ENCODE measurements around the gene GPR27.

The GPR27 gene

GRCh38 chr3:71709908-71710511 lies 43.6 kb upstream of the GPR27 start:
- no peaks in the 10 kb centered on the region for H3K36me3 ChIP-seq (ENCODE audit: control insufficient read depth, insufficient read depth, low read length)
- H3K4me3 ChIP-seq (replicated peaks; ENCODE audit: low read depth, low read length) = no peak overlapping the region
- H3K27me3 ChIP-seq (replicated peaks; ENCODE audit: control insufficient read depth, insufficient read depth, low read length) = no peaks in the 10 kb centered on the region; the same call in 1 of the 2 replicates
- TF ChIP-seq CTCF (IDR thresholded peaks at IDR 0.05; ENCODE audit: insufficient read depth, low read length, poor library complexity, severe bottlenecking) = no peak
- no peak for DNase-seq (ENCODE audit: extremely low read depth, insufficient read length)

- Histone ChIP-seq H3K27me3 (replicated peaks; ENCODE audit: control insufficient read depth, insufficient read depth, low read length) (no peaks in the 10 kb centered on the region; the same call in 1 of the 2 replicates), H3K36me3 (ENCODE audit: control insufficient read depth, insufficient read depth, low read length) (no peaks in the 10 kb centered on the region), H3K4me3 (replicated peaks; ENCODE audit: low read depth, low read length) (no peak overlapping the region)
- no peak for DNase-seq (ENCODE audit: extremely low read depth, insufficient read length)
- TF ChIP-seq CTCF (IDR thresholded peaks at IDR 0.05; ENCODE audit: insufficient read depth, low read length, poor library complexity, severe bottlenecking) = peak; percentile 52
These were observed 42.7 kb upstream of the GPR27 start for GRCh38 chr3:71710906-71711494.

GRCh38 chr3:71713041-71713440 lies 40.6 kb upstream of the GPR27 start:
- H3K27me3 ChIP-seq (replicated peaks; ENCODE audit: control insufficient read depth, insufficient read depth, low read length) = peaks cover 2% of the 10 kb centered on the region; the same call in 1 of the 2 replicates
- no peak for TF ChIP-seq CTCF (IDR thresholded peaks at IDR 0.05; ENCODE audit: insufficient read depth, low read length, poor library complexity, severe bottlenecking)
- DNase-seq (ENCODE audit: extremely low read depth, insufficient read length) = no peak

GRCh38 chr3:71714595-71714994 lies 39.1 kb upstream of the GPR27 start:
- Histone ChIP-seq H3K4me3 (replicated peaks; ENCODE audit: low read depth, low read length) (no peak overlapping the region), H3K36me3 (ENCODE audit: control insufficient read depth, insufficient read depth, low read length) (no peaks in the 10 kb centered on the region), H3K27me3 (replicated peaks; ENCODE audit: control insufficient read depth, insufficient read depth, low read length) (peaks cover 2% of the 10 kb centered on the region; the same call in 1 of the 2 replicates)
- DNase-seq (ENCODE audit: extremely low read depth, insufficient read length) = no peak
- no peak for TF ChIP-seq CTCF (IDR thresholded peaks at IDR 0.05; ENCODE audit: insufficient read depth, low read length, poor library complexity, severe bottlenecking)

More at GRCh38 chr3:71713041-71713440, 40.6 kb upstream of the GPR27 start:
- no peak overlapping the region for H3K4me3 ChIP-seq (replicated peaks; ENCODE audit: low read depth, low read length)
- no peaks in the 10 kb centered on the region for H3K36me3 ChIP-seq (ENCODE audit: control insufficient read depth, insufficient read depth, low read length)

- Histone ChIP-seq H3K4me3 (replicated peaks; ENCODE audit: low read depth, low read length) (no peak overlapping the region), H3K27me3 (replicated peaks; ENCODE audit: control insufficient read depth, insufficient read depth, low read length) (peaks cover 2% of the 10 kb centered on the region; the same call in 1 of the 2 replicates), H3K36me3 (ENCODE audit: control insufficient read depth, insufficient read depth, low read length) (no peaks in the 10 kb centered on the region)
- no peak for TF ChIP-seq CTCF (IDR thresholded peaks at IDR 0.05; ENCODE audit: insufficient read depth, low read length, poor library complexity, severe bottlenecking)
- no peak for DNase-seq (ENCODE audit: extremely low read depth, insufficient read length)
These were observed 35.6 kb upstream of the GPR27 start for GRCh38 chr3:71718072-71718471.

Data from GM06990 (cell line).